Superior temporal gyrus (tissue), 1 donor: ENCODE results near the gene DCAF4L1.

Experiments used
- DNase-seq: peaks from one replicate; pipeline ENCODE4 v3.0.0-alpha.2; 2016; ENCODE audit errors: extremely low spot score

The DCAF4L1 gene, protein sequence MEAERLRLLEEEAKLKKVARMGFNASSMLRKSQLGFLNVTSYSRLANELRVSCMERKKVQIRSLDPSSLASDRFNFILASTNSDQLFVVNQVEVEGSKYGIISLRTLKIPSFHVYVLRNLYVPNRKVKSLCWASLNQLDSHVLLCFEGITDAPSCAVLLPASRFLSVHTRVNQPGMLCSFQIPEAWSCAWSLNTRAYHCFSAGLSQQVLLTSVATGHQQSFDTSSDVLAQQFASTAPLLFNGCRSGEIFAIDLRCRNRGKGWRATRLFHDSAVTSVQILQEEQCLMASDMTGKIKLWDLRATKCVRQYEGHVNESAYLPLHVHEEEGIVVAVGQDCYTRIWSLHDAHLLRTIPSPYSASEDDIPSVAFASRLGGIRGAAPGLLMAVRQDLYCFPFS

DNA sequence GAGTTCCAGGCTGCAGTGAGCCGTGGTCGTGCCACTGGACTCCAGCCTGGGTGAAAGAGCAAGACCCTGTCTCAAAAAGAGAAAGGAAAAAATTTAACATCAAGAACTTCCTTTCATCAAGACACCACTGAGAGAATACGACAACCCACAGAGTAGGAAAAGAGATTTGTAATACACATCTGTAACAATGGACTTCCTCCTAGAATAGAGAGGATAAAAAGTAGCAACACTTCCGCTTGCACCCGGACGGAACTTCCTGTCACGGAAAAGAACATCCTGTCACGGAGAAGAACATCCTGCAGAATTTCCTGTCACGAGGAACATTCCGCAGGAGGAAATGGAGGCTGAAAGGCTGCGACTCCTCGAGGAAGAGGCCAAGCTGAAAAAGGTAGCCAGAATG, at the start of gene DCAF4L1:
TSS of gene DCAF4L1 (plus strand) at position 301 of the 400 bp plus-strand sequence. CDS start at position 338, 37 bp downstream.
- DNase-seq: no peak

DNA sequence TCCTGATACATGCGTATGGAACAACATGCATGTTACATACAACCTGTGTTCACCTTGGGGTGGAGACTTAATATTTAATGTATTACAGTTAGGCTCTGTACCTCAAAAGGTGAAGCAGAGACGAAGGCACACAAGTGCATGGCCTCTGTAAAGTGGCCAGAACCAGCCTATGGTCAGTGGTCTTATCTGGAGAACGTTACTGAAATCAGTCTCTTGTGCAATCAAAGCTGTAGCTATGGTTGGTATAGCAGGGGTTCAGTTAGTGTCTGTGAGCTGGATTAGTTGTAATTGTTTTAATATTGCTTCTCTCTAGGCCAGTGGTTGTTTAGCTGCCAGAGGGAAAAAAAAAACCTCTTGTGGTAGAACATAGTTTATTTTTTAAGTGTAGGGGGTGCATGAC, 48.6 kb upstream of the DCAF4L1 start:
- DNase-seq: no peak

DNA sequence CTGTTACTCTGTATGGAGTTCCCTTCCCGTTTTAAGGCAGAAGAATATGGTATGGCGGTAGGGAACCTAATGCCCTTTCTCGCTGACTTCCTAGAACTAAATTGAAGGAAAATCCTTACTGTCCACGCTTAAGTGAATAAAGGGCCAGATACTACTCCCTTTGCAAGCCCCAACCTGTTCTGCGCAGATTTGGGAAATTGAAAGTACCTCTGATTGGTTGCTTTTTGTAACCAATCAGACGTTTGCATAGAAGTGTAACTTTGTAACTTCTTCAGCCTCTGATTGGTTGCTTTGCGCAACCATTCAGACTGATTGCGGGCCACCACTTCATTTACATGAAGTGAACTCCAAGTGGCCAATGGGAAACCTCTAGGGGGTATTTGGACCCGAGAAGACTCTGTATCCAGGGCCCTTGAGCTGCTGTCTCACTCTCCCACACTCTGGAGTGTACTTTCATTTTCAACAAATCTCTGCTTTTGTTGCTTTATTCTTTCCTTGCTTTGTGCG, 47.5 kb upstream of the DCAF4L1 start:
- DNase-seq: no peak

DNA sequence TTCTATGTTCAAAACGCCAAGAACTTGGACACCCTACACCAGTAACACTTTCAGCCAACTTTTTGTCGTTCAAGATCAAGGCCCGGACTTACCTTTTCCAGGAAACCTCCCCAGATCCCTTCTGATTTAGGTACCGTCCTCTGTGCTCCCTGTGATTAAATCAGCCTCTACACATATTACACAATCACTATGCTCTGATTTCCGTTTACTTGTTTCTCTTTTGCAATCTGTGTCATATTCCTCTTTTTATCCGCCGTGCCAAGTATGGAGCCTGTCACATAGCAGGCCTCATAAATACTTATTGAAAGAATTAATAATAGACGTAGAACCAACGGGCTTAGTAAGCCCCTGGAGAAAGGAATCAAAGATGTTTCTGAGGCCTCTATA, 47.0 kb upstream of the DCAF4L1 start:
- no peak for DNase-seq

DNA sequence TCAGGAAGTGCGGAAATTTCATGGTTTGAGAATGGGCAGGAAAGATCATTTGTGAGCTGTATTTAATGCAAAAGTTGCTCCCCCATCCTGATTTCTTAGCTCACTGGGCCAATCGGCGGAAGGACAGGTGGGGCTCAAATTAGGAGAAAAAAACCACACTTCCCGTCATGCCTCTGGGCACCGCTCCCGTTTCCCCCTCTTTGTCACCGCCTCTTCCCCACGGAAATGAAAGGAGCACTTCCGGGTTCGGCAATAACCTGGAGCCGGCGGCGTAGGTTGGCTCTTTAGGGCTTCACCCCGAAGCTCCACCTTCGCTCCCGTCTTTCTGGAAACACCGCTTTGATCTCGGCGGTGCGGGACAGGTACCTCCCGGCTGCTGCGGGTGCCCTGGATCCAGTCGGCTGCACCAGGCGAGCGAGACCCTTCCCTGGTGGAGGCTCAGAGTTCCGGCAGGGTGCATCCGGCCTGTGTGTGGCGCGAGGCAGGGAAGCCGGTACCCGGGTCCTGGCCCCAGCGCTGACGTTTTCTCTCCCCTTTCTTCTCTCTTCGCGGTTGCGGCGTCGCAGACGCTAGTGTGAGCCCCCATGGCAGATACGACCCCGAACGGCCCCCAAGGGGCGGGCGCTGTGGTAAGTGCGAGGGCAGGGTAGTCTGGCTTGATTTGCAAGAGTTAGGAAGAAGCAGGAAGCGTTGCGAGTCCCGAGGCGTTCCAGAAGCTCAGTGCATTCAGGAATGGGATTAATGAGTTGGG, 46.5 kb upstream of the DCAF4L1 start, which contains the start of gene TMEM33:
TSS of gene TMEM33 (plus strand) at position 529 of the 751 bp plus-strand sequence. CDS start at position 585, 56 bp downstream.
- peak; percentile 96 for DNase-seq

DNA sequence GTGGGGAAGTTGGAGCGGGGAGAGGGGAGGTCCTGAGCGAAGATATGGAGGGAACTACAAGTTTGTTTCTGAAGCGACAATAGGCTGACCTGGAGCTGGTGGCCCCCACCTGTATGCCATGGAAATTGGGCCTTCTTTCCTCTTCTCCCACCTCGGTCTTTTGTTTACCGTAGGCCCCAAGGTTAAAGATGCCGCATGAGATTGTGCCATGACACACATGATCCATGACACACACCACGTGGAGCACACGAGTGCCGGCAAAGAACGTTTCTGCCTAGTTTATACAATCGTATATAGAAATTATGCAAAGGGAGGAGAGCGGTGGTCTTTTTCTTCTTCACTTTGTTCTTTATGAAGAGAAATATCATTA, 45.9 kb upstream of the DCAF4L1 start:
- no peak for DNase-seq

DNA sequence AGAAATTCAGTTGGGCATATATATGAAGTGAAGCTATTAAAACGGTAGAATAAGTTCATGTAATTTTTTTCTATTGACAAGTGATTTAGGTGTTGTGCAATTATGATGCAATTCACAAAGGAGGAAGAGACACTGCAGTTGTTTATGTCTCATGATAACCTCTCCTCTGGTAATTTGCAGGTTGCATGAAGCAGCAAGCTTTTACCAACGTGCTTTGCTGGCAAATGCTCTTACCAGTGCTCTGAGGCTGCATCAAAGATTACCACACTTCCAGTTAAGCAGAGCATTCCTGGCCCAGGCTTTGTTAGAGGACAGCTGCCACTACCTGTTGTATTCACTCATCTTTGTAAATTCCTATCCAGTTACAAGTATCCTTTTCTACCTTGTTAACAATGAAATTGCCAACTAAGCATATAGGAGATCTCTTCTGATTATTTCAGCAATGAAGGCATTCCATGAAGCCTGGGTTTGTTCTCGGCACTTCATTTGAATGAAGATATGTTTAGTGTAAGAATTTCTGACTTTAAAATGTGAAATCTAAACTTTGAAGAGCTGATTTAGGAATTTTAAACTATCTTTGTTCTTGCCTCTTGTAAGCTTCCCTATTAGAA, 42.4 kb upstream of the DCAF4L1 start:
- no peak for DNase-seq

DNA sequence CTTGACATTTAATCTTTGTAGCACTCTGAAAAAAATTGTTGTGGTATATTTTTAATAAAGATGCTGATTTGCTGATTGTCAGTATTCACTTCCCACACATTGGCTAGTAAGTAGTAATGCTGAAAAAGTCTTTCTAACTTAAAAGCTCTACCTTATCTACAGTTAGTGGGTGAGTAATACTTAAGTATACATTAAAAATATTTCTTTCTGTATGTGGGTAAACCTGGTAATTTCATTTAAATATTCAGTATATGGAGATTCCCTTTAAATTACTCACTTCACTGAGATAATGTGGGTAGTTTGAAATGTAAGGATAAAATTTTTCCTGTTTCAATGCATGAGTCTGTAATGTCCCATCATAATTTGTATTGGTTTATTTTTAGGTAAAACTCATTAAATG, 40.7 kb upstream of the DCAF4L1 start:
- DNase-seq: no peak

DNA sequence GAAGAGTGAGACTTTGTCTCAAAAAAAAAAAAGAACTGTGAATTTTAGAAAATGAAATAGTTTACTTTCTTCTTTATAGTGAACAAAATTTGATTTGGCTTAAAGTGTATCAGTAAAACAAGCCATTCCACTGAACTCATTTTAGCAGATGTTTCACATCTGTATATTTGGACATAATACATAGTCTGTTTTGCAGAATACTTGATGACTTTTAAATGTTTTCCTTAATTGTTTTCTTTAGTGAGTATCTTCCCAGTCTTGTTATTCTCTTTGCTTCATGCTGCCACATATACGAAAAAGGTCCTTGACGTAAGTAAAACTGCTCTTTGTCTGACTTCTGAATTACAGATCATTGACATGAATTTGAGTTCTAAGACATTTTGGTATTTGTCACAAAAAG, 38.0 kb upstream of the DCAF4L1 start:
- no peak for DNase-seq

DNA sequence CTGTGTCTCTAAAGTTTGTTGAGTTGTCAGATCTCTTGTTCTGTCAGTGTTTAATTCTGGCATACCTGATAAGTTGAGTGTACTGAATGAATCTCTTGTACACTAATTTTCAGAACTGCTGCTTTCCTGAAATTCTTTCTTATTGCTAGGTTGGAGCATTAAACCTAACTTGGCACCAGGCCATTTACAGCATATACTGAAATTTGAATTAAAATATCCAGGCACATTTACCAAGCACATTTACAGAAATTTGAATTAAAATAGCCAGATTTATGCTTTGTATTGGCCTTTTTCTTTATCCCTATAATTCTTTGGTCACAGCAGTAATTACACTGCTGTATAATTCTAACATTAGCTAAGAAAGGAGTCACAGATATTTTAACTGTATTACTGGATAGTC, 37.5 kb upstream of the DCAF4L1 start:
- DNase-seq: no peak

DNA sequence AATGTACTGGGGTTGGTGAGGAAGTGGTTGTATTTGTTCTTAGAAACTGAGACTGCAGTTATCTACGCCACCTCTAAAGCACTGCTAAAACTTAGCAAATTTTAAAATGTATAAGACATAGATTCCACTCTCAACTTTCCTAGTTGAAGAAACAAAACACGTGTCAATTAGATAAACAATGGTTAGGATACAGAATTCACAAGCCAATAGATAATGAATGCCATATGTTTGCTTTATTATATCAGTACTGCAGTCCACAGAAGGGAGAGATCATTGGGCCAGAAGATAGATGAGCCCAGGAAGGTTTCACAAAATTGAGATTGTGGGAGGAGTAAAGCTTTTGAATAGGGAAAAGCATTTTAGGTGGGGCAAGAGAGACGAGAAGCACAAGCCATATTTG, 32.0 kb upstream of the DCAF4L1 start:
- DNase-seq: no peak

DNA sequence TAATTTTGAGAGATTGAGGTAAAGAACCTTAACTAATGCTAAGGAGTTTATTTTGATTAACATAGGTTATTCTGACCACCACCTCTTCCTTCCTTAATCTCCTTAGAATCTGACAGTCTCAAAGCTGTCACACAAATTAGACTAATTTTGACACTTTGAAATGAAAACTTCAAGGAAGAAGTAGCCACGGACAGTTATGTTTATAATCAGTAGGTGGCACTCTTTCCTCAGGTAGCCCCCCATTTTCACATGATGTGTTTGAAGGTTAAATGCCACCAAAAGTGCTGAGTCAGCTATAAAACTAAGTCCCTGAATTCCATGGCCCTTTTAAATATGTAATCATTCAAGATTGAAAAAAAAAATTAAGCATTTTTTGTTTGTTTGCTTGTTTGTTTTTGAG, 23.9 kb upstream of the DCAF4L1 start:
- no peak for DNase-seq

DNA sequence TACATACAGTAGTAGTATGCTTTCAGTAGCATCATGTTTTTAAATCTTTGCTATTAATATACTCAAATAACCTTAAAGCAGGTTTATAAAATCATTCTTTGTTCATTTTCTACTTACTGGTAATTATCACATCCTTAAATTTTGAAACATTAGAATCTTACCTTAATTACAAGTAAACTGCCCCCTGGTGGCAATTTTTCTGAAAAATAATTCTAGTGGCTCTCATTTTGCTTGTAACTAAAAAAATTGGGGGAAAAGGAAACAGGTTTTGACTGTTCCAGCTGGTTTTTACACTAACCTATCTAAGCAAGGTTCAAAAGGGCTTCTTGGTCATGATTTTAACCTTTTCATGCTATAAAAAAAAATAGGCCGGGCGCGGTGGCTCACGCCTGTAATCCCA, 18.5 kb upstream of the DCAF4L1 start:
- DNase-seq: peak; percentile 58

DNA sequence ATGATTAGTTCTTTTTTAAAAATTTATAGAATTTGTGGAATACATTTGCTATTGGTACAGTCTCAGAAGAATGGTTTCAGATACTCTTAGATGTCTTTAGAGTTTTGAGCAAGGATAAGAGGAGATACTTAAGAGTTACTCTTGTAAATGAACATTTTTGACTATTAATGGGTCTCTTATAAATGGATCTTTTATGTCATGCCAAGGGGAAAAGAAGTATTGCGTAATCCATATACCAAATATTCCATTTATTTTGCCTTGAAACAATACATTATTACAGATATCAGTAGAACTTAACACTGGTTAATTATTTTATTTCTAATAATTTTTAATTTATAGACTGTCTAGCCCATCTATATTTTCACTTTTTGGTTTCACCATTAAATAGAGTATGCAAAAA, 17.2 kb upstream of the DCAF4L1 start:
- no peak for DNase-seq

DNA sequence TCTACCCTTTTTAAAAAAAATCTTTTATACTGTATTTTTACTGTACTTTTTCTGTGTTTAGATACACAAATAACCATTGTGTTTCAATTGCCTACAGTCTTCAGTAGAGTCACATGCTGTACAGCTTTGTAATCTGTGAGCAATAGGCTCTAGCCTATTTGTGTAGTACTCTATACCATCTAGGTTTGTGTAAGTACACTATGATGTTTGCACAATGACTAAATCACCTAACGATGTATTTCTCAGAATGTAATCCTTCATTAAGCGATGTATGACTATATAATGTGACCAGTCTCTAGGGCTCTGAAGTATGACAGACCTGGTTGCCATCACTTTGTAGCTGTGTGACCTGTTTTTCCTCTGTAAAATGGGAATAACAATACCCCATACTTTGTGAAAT, 14.2 kb upstream of the DCAF4L1 start:
- no peak for DNase-seq

DNA sequence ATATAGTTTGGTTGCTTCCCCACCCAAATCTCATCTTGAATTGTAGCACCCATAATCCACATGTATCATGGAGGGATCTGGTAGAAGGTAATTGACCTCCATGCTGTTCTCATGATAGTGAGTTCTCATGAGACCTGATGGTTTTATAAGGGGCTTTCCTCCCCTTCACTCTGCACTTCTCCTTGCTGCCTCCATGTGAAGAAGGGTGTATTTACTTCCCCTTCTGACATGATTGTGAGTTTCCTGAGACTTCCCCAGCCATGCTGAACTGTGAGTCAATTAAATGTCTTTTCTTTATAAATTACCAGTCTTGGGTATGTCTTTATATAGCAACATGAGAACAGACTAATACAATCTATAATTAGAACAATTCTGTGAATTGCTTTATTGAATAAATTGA, 11.9 kb upstream of the DCAF4L1 start:
- DNase-seq: no peak

DNA sequence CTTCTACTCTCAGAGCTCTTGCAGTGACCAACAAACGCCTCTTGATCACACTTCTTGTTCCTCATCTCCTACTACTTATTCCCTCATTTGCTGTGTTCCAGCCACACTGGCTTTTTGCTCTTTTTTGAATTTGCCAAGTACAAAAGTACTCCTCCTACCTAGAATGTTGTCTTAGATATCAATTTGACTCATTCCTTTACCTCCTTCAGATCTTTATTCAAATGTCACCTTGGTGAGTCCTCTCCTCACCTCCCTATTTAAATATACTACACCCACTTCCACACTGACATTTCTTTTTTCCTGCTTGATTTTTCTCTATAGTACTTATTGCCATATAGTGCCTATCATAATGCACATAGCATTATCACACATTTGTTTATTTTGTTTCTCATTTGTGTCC, 6.2 kb upstream of the DCAF4L1 start:
- DNase-seq: no peak

DNA sequence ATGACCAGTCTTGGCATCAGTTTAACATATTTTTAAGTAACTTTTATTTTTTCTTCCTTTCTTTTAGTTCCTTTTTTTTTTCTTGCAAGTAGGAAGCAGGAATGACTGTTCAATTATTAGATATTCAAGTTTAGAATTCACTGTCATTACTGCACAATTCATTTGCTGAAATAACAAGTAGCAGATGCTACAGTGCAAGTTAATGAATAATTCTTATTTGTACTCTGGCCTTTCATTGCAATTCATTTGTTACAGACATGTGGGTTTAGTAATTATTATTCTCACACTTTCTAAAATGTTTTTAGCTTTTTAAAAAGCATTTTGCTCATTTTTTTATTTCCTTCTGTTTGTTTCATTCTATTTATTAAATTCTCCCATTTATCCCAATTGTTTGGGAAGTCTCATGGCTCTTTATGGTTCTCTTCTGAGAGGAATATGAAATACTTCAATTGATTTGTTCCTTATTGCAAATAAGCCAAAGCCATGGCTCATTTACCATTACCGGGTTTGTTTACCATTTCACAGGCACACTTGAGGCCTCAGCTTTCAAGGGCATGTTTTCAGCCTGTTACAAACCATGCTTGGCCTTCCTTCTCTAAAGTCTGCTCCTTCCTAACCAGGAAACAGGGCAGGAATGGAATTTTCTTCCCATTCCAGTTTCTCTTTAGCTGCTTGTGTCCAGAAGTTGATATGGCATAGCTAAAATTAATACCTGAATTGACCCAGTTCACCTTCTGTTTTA, 4.6 kb upstream of the DCAF4L1 start:
- DNase-seq: no peak

DNA sequence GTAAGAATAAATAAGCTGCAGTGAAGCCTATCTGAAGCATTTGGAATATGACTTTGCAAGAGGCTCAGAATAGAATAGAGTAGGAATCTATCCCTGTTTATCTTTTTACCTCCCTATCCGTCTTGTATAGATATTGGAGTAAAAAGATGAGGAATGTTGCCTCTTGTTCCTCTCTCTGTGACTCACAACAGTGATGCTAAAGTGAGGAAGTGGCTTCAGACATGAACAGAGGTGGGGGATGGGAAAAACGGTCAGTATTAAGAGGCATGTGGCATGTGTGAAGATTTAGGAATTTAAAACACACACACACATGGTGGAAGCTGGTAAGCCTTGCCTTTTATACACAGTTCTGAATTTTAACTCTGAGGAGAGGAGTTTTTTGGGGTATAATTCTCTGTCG, 3.8 kb upstream of the DCAF4L1 start:
- DNase-seq: no peak

DNA sequence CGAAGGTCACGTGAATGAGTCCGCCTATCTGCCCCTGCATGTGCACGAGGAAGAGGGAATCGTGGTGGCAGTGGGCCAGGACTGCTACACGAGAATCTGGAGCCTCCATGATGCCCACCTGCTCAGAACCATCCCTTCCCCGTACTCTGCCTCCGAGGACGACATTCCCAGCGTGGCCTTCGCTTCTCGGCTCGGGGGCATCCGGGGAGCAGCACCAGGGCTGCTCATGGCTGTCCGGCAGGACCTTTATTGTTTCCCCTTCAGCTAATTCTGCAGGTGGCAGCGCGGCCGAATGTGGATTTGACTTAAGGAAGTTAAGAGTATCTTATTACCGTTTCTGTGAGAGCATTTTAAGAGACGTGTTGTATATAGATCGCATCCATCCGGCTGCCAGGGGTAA, 1.2 kb downstream of the DCAF4L1 start:
- no peak for DNase-seq

DNA sequence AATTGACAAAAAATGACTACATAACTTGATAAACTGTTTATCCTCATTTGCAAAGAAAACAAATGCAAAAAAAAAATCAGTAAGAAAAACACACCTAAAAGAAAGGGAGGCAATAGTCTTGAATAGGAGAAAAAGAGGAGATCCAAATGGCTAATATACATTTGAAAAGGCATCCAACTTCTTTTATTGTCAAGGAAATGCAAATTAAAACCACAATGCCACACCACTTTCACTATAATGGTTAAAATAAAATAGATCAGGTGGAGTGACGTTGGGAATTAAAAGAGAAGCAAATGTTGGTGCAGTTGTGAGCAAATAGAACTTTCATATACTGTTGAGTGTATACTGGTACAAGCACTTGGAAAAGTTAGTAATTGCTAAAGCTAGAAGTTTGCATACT, 3.6 kb downstream of the DCAF4L1 start:
- DNase-seq: no peak

DNA sequence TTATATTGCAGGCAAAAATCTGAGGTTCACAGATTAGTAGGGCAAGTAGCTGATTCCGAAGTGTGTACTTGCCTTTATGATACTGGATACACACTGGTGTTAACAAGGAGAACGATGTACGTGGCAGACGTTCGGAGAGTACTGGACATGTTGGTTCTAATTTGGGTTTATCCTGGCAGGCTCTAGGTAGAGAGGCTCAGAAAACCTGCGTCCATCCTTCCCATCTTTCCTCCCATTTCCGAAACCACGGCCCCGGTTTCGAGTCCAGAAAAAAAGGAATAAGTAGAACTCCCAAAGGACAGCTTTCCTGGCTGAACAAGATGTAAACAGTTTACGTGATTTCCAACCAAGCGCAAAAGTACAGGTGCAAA, 8.4 kb downstream of the DCAF4L1 start:
- DNase-seq: no peak
